ENCODE measurements around the gene TBC1D8.

Gene TBC1D8

GRCh38 chr2:100974712-100975520 is 176.3 kb downstream of the TBC1D8 start:
- DNase-seq: no peak

- DNase-seq: no peak
These were observed 178.7 kb downstream of the TBC1D8 start for GRCh38 chr2:100972452-100972851.

GRCh38 chr2:100971221-100971620 is 180.0 kb downstream of the TBC1D8 start:
- no peak for DNase-seq

- DNase-seq: no peak
These were observed 181.2 kb downstream of the TBC1D8 start for GRCh38 chr2:100969998-100970397.

GRCh38 chr2:100968146-100969145 is 182.7 kb downstream of the TBC1D8 start:
- DNase-seq: no peak

- no peak for DNase-seq
These were observed 183.5 kb downstream of the TBC1D8 start for GRCh38 chr2:100967716-100968115.

GRCh38 chr2:100965596-100965995 is 185.6 kb downstream of the TBC1D8 start:
- no peak for DNase-seq

GRCh38 chr2:100964681-100965169 is 186.5 kb downstream of the TBC1D8 start:
- no peak for DNase-seq

- DNase-seq: no peak
These were observed 187.0 kb downstream of the TBC1D8 start for GRCh38 chr2:100964222-100964621.

GRCh38 chr2:100963026-100963375 is 188.2 kb downstream of the TBC1D8 start:
- DNase-seq: no peak

GRCh38 chr2:100962366-100963025 is 188.7 kb downstream of the TBC1D8 start:
- no peak for DNase-seq

- no peak for DNase-seq
These were observed 190.5 kb downstream of the TBC1D8 start for GRCh38 chr2:100960688-100961087.

GRCh38 chr2:100959225-100959880 is 191.8 kb downstream of the TBC1D8 start:
- DNase-seq: no peak

- no peak for DNase-seq
These were observed 193.1 kb downstream of the TBC1D8 start for GRCh38 chr2:100957996-100958653.
